Measurements from ENCODE around the gene ZC3H7B. TPM values are rescaled to one million over a fixed set of nuclear protein-coding genes. Genes with fewer than 3 reads are reported as not detected.

The ZC3H7B gene
- total and polyA plus RNA-seq, 2 experiments from 2014 or later = 5.7 to 61.5 TPM

DNA sequence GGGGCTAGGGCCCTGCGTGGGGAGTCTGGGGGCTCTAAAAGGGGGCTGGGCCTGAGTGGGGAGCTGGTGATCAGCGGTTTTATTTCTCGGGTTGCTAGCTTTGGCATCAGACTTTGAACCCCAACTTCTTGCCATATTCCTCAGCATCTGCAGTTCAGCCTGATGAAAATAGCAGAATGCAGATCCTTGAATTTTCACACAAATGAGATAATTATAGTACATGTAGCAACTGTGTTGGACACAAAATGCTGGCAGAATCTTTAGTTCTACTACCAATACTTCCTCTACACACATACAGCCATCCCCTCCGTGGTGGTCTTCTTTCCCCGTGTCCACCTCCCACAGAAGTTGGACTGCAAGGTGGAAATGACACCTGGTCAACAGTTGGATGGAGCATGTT is 1.5 kb downstream of the ZC3H7B start:
- Histone ChIP-seq H3K27ac (ENCODE audit: low read depth) (no peak overlapping the region), H3K4me3 (peak overlapping the region; percentile 95), H3K9me2 (ENCODE audit: insufficient read depth) (no peaks in the 10 kb centered on the region), H2AFZ (no peak overlapping the region), H3K4me1 (ENCODE audit: insufficient read depth) (peaks cover 15% of the 10 kb centered on the region), H3K79me2 (replicated peaks; ENCODE audit: insufficient read depth) (peaks cover 67% of the 10 kb centered on the region), H3K27me3 (ENCODE audit: insufficient read depth) (no peaks in the 10 kb centered on the region), H3F3A (replicated peaks; ENCODE audit: low read depth) (0 out of 2 replicates have a peak, but pooled peaks cover 6% of the 10 kb centered on the region), H3K36me3 (ENCODE audit: insufficient read depth) (no peaks in the 10 kb centered on the region), H4K20me1 (replicated peaks; ENCODE audit: insufficient read depth) (peaks cover 25% of the 10 kb centered on the region), H3K4me2 (peak overlapping the region; percentile 93)
- peaks cover 14% of the 10 kb centered on the region for H3K27me3 Mint-ChIP-seq (ENCODE audit: insufficient read depth, low read depth, poor library complexity)
- no peak for DNase-seq (ENCODE audit: low spot score)
- H3K4me1 Mint-ChIP-seq = peaks cover 29% of the 10 kb centered on the region
- no peak overlapping the region for H3K27ac Mint-ChIP-seq
- no peaks in the 10 kb centered on the region for H3K9me3 Mint-ChIP-seq
- no peak for ATAC-seq
- peak overlapping the region; percentile 72 for H3K4me3 Mint-ChIP-seq
- no peak for TF ChIP-seq CREB1 (CRISPR knock-in tag; IDR thresholded peaks at IDR 0.05; ENCODE audit: low read depth)
- TF ChIP-seq, protein P1, sequence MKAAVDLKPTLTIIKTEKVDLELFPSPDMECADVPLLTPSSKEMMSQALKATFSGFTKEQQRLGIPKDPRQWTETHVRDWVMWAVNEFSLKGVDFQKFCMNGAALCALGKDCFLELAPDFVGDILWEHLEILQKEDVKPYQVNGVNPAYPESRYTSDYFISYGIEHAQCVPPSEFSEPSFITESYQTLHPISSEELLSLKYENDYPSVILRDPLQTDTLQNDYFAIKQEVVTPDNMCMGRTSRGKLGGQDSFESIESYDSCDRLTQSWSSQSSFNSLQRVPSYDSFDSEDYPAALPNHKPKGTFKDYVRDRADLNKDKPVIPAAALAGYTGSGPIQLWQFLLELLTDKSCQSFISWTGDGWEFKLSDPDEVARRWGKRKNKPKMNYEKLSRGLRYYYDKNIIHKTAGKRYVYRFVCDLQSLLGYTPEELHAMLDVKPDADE (IDR thresholded peaks at IDR 0.05) = no peak
- no peak for TF ChIP-seq EZH2 (IDR thresholded peaks at IDR 0.05; ENCODE audit: low read depth, unreplicated experiment)
- TF ChIP-seq, protein P2, sequence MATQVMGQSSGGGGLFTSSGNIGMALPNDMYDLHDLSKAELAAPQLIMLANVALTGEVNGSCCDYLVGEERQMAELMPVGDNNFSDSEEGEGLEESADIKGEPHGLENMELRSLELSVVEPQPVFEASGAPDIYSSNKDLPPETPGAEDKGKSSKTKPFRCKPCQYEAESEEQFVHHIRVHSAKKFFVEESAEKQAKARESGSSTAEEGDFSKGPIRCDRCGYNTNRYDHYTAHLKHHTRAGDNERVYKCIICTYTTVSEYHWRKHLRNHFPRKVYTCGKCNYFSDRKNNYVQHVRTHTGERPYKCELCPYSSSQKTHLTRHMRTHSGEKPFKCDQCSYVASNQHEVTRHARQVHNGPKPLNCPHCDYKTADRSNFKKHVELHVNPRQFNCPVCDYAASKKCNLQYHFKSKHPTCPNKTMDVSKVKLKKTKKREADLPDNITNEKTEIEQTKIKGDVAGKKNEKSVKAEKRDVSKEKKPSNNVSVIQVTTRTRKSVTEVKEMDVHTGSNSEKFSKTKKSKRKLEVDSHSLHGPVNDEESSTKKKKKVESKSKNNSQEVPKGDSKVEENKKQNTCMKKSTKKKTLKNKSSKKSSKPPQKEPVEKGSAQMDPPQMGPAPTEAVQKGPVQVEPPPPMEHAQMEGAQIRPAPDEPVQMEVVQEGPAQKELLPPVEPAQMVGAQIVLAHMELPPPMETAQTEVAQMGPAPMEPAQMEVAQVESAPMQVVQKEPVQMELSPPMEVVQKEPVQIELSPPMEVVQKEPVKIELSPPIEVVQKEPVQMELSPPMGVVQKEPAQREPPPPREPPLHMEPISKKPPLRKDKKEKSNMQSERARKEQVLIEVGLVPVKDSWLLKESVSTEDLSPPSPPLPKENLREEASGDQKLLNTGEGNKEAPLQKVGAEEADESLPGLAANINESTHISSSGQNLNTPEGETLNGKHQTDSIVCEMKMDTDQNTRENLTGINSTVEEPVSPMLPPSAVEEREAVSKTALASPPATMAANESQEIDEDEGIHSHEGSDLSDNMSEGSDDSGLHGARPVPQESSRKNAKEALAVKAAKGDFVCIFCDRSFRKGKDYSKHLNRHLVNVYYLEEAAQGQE (IDR thresholded peaks at IDR 0.05; ENCODE audit: unreplicated experiment) = no peak
- no peak for TF ChIP-seq ZNF331 (CRISPR knock-in tag; IDR thresholded peaks at IDR 0.05; ENCODE audit: low read depth)
- no peak for TF ChIP-seq JUNB (IDR thresholded peaks at IDR 0.05; ENCODE audit: unreplicated experiment)
- no peak for TF ChIP-seq ZNF114 (CRISPR knock-in tag; IDR thresholded peaks at IDR 0.05)
- no peak for TF ChIP-seq NANOG (IDR thresholded peaks at IDR 0.05; ENCODE audit: borderline replicate concordance)
- TF ChIP-seq POLR2AphosphoS5 (IDR thresholded peaks at IDR 0.05; ENCODE audit: low read depth) = no peak
- TF ChIP-seq EZH2phosphoT487 (IDR thresholded peaks at IDR 0.05; ENCODE audit: unreplicated experiment) = no peak
- TF ChIP-seq STAT1 (IDR thresholded peaks at IDR 0.05; ENCODE audit: unreplicated experiment) = no peak
- TF ChIP-seq, protein P3, sequence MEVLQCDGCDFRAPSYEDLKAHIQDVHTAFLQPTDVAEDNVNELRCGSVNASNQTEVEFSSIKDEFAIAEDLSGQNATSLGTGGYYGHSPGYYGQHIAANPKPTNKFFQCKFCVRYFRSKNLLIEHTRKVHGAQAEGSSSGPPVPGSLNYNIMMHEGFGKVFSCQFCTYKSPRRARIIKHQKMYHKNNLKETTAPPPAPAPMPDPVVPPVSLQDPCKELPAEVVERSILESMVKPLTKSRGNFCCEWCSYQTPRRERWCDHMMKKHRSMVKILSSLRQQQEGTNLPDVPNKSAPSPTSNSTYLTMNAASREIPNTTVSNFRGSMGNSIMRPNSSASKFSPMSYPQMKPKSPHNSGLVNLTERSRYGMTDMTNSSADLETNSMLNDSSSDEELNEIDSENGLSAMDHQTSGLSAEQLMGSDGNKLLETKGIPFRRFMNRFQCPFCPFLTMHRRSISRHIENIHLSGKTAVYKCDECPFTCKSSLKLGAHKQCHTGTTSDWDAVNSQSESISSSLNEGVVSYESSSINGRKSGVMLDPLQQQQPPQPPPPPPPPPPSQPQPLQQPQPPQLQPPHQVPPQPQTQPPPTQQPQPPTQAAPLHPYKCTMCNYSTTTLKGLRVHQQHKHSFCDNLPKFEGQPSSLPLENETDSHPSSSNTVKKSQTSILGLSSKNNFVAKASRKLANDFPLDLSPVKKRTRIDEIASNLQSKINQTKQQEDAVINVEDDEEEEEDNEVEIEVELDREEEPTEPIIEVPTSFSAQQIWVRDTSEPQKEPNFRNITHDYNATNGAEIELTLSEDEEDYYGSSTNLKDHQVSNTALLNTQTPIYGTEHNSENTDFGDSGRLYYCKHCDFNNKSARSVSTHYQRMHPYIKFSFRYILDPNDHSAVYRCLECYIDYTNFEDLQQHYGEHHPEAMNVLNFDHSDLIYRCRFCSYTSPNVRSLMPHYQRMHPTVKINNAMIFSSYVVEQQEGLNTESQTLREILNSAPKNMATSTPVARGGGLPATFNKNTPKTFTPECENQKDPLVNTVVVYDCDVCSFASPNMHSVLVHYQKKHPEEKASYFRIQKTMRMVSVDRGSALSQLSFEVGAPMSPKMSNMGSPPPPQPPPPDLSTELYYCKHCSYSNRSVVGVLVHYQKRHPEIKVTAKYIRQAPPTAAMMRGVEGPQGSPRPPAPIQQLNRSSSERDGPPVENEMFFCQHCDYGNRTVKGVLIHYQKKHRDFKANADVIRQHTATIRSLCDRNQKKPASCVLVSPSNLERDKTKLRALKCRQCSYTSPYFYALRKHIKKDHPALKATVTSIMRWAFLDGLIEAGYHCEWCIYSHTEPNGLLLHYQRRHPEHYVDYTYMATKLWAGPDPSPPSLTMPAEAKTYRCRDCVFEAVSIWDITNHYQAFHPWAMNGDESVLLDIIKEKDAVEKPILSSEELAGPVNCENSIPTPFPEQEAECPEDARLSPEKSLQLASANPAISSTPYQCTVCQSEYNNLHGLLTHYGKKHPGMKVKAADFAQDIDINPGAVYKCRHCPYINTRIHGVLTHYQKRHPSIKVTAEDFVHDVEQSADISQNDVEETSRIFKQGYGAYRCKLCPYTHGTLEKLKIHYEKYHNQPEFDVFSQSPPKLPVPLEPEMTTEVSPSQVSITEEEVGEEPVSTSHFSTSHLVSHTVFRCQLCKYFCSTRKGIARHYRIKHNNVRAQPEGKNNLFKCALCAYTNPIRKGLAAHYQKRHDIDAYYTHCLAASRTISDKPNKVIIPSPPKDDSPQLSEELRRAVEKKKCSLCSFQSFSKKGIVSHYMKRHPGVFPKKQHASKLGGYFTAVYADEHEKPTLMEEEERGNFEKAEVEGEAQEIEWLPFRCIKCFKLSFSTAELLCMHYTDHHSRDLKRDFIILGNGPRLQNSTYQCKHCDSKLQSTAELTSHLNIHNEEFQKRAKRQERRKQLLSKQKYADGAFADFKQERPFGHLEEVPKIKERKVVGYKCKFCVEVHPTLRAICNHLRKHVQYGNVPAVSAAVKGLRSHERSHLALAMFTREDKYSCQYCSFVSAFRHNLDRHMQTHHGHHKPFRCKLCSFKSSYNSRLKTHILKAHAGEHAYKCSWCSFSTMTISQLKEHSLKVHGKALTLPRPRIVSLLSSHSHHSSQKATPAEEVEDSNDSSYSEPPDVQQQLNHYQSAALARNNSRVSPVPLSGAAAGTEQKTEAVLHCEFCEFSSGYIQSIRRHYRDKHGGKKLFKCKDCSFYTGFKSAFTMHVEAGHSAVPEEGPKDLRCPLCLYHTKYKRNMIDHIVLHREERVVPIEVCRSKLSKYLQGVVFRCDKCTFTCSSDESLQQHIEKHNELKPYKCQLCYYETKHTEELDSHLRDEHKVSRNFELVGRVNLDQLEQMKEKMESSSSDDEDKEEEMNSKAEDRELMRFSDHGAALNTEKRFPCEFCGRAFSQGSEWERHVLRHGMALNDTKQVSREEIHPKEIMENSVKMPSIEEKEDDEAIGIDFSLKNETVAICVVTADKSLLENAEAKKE (CRISPR knock-in tag; IDR thresholded peaks at IDR 0.05) = no peak
- H3K36me3 Mint-ChIP-seq (ENCODE audit: low read depth) = peaks cover 21% of the 10 kb centered on the region
